H1 (cell line): ENCODE measurements around the gene HIGD2B. TPM values are rescaled to one million over a fixed set of nuclear protein-coding genes. Genes with fewer than 3 reads are reported as not detected.

Source experiments
- CTCF ChIA-PET: fragments of 300-600 bp; sonication (Branson Sonifier 250); formaldehyde crosslinking; loops from one replicate; lab custom pipeline; 2021; ENCODE audit not compliant: partially characterized antibody; lab: Charles Lee
- POLR2A ChIA-PET: fragments of 300-600 bp; sonication (Branson Sonifier 250); formaldehyde crosslinking; loops from one replicate; lab custom pipeline; 2021; ENCODE audit warnings: inconsistent platforms; ENCODE audit not compliant: partially characterized antibody; lab: Charles Lee
- DNase-seq, 2 experiments: peaks; one replicate each; pipeline versions ENCODE4 v3.0.0 to v3.0.0-alpha.2; 2010 to 2022; ENCODE audit warnings: low spot score in 2 of 2, low read depth in 1 of 2, mixed read lengths in 1 of 2
- FAIRE-seq: peaks from 2 replicates; lab custom pipeline; 2011; peaks lifted over from hg19 to GRCh38; lab: Jason Lieb, UNC
- H2AFZ ChIP-seq: 2 replicates; pipeline ENCODE4 v1.8.1; 2012; ENCODE audit warnings: low read length, inconsistent platforms
- H2AK5ac ChIP-seq: 2 replicates; pipeline ENCODE4 v1.6.1; 2013; ENCODE audit warnings: low read depth, low read length
- H2BK120ac ChIP-seq: replicated peaks from 2 replicates; pipeline ENCODE3; 2013; ENCODE audit warnings: low read depth, low read length, inconsistent platforms
- H2BK12ac ChIP-seq: 2 replicates; pipeline ENCODE4 v1.6.1; 2013; ENCODE audit warnings: low read depth, low read length
- H2BK15ac ChIP-seq: 2 replicates; pipeline ENCODE4 v1.6.1; 2013; ENCODE audit warnings: low read length
- H2BK20ac ChIP-seq: 2 replicates; pipeline ENCODE4 v1.6.1; 2013; ENCODE audit warnings: low read length
- H2BK5ac ChIP-seq: 2 replicates; pipeline ENCODE4 v1.6.1; 2013; ENCODE audit warnings: low read depth, low read length
- H3K14ac ChIP-seq: 2 replicates; pipeline ENCODE4 v1.6.1; 2013; ENCODE audit warnings: inconsistent platforms; ENCODE audit not compliant: insufficient read length
- H3K18ac ChIP-seq: 2 replicates; pipeline ENCODE4 v1.6.1; 2013; ENCODE audit warnings: low read length; ENCODE audit errors: extremely low read depth
- H3K23ac ChIP-seq: 2 replicates; pipeline ENCODE4 v1.6.1; 2013; ENCODE audit warnings: inconsistent platforms; ENCODE audit not compliant: insufficient read length
- H3K23me2 ChIP-seq: 2 replicates; pipeline ENCODE4 v1.6.1; 2013; ENCODE audit warnings: low read depth, low read length
- H3K27ac ChIP-seq: 2 replicates; pipeline ENCODE4 v1.6.1; 2011; ENCODE audit warnings: low read depth, low read length, inconsistent platforms
- H3K27me3 ChIP-seq, 4 experiments: replicated peaks in 1 of 4; 1 replicate in 1 of 4; 2 replicates in 3 of 4; pipeline versions ENCODE4 v1.6.1 to v1.8.1; 2011 to 2013; ENCODE audit warnings: low read length in 3 of 4, mild to moderate bottlenecking in 3 of 4, inconsistent platforms in 2 of 4, mixed read lengths in 2 of 4, moderate library complexity in 1 of 4; ENCODE audit not compliant: control insufficient read depth in 3 of 4, insufficient read depth in 3 of 4; ENCODE audit errors: extremely low read depth in 1 of 4
- H3K36me3 ChIP-seq, 4 experiments: 2 replicates each; pipeline versions ENCODE4 v1.6.1 to v1.8.1; 2011 to 2013; ENCODE audit warnings: mild to moderate bottlenecking in 4 of 4, low read length in 3 of 4, moderate library complexity in 2 of 4, control low read depth in 1 of 4, inconsistent platforms in 1 of 4; ENCODE audit not compliant: insufficient read depth in 4 of 4, control insufficient read depth in 2 of 4
- H3K4ac ChIP-seq: replicated peaks from 2 replicates; pipeline ENCODE3; 2013; ENCODE audit warnings: low read length, low read depth, mixed read lengths, inconsistent platforms; ENCODE audit not compliant: insufficient read length
- H3K4me1 ChIP-seq, 4 experiments: replicated peaks in 1 of 4; 1 replicate in 1 of 4; 2 replicates in 3 of 4; pipeline versions ENCODE4 v1.6.1 to v1.8.1; 2011 to 2013; ENCODE audit warnings: low read length in 3 of 4, inconsistent platforms in 2 of 4, mixed read lengths in 1 of 4; ENCODE audit not compliant: insufficient read depth in 4 of 4, control insufficient read depth in 3 of 4
- H3K4me2 ChIP-seq, 2 experiments: 2 replicates each; pipeline versions ENCODE4 v1.6.1 to v1.8.1; 2011 to 2013; ENCODE audit warnings: low read depth in 2 of 2, low read length in 2 of 2, control low read depth in 1 of 2, inconsistent platforms in 1 of 2, mild to moderate bottlenecking in 1 of 2; ENCODE audit not compliant: insufficient read depth in 1 of 2
- H3K4me3 ChIP-seq, 4 experiments: fragments of 200-600, 300-600 bp in 1 of 4; sonication (generic), shearing (Covaris generic), sonication (Bioruptor Twin) in 1 of 4; 2 replicates each; pipeline versions ENCODE4 v1.5.1 to v1.8.1; 2011 to 2016; ENCODE audit warnings: low read length in 4 of 4, low read depth in 3 of 4, control low read depth in 2 of 4, inconsistent platforms in 2 of 4, mild to moderate bottlenecking in 2 of 4, mixed read lengths in 1 of 4, moderate library complexity in 1 of 4; ENCODE audit not compliant: insufficient read depth in 2 of 4; ENCODE audit errors: extremely low read depth in 1 of 4
- H3K56ac ChIP-seq: replicated peaks from 2 replicates; pipeline ENCODE3; 2013; ENCODE audit warnings: low read depth, mild to moderate bottlenecking, mixed read lengths, low read length, inconsistent platforms; ENCODE audit not compliant: insufficient read length
- H3K79me1 ChIP-seq: 2 replicates; pipeline ENCODE4 v1.6.1; 2013; ENCODE audit warnings: low read depth, low read length, control low read depth
- H3K79me2 ChIP-seq, 2 experiments: 2 replicates each; pipeline versions ENCODE4 v1.6.1 to v1.8.1; 2012 to 2013; ENCODE audit warnings: low read length in 2 of 2, mild to moderate bottlenecking in 2 of 2, inconsistent platforms in 1 of 2; ENCODE audit not compliant: insufficient read depth in 2 of 2, control insufficient read depth in 1 of 2
- H3K9ac ChIP-seq, 4 experiments: replicated peaks in 1 of 4; 1 replicate in 1 of 4; 2 replicates in 3 of 4; pipeline versions ENCODE4 v1.6.1 to v1.8.1; 2011 to 2013; ENCODE audit warnings: low read depth in 3 of 4, low read length in 3 of 4, control low read depth in 2 of 4, mild to moderate bottlenecking in 2 of 4, moderate library complexity in 2 of 4, inconsistent platforms in 1 of 4; ENCODE audit errors: extremely low read depth in 1 of 4
- H3K9me3 ChIP-seq, 2 experiments: 2 replicates each; pipeline versions ENCODE4 v1.6.1 to v1.8.1; 2012 to 2013; ENCODE audit warnings: mild to moderate bottlenecking in 2 of 2, moderate library complexity in 2 of 2, control low read depth in 1 of 2, inconsistent platforms in 1 of 2, low read depth in 1 of 2, low read length in 1 of 2, mixed read lengths in 1 of 2; ENCODE audit not compliant: insufficient read depth in 2 of 2
- H4K20me1 ChIP-seq, 2 experiments: replicated peaks in 1 of 2; 2 replicates each; pipeline versions ENCODE3 to v1.8.1; 2011 to 2013; ENCODE audit warnings: inconsistent platforms in 2 of 2, low read length in 2 of 2, mild to moderate bottlenecking in 1 of 2; ENCODE audit not compliant: insufficient read depth in 2 of 2, control insufficient read depth in 1 of 2
- H4K5ac ChIP-seq: 2 replicates; pipeline ENCODE4 v1.6.1; 2013; ENCODE audit warnings: low read length, low read depth, mixed read lengths, inconsistent platforms; ENCODE audit not compliant: insufficient read length
- H4K8ac ChIP-seq: 2 replicates; pipeline ENCODE4 v1.8.0; 2013; ENCODE audit warnings: mild to moderate bottlenecking, moderate library complexity, low read length, inconsistent platforms; ENCODE audit not compliant: insufficient read depth; ENCODE audit errors: extremely low read depth
- H4K91ac ChIP-seq: replicated peaks from 2 replicates; pipeline ENCODE3; 2013; ENCODE audit warnings: low read length, mixed read lengths, inconsistent platforms; ENCODE audit not compliant: insufficient read length
- BRCA1 ChIP-seq: IDR thresholded peaks from 2 replicates; pipeline ENCODE4 v1.6.1; 2012; ENCODE audit warnings: low read depth, low read length, improper control_type of control experiment
- KDM5A ChIP-seq: fragments of 200-600 bp; IDR thresholded peaks from 2 replicates; pipeline ENCODE4 v1.7.1; 2012; ENCODE audit warnings: mild to moderate bottlenecking, low read length, inconsistent platforms, mixed read lengths
- SP2 ChIP-seq: IDR thresholded peaks from 2 replicates; pipeline ENCODE4 v1.6.1; 2012; ENCODE audit warnings: mild to moderate bottlenecking, low read length, inconsistent platforms
- TAF1 ChIP-seq: IDR thresholded peaks from 2 replicates; pipeline ENCODE4 v1.6.1; 2011; ENCODE audit warnings: mild to moderate bottlenecking, low read depth, low read length
- TEAD4 ChIP-seq: IDR thresholded peaks from 2 replicates; pipeline ENCODE4 v1.6.1; 2012; ENCODE audit warnings: low read depth, low read length, inconsistent platforms, mixed read lengths
- WGBS, 2 experiments: shearing (Covaris generic) in 1 of 2; methylation state at CpG; one replicate each; pipeline versions ENCODE4 v1.1.6 to v1.1.7; 2013 to 2015; ENCODE audit warnings: low lambda C conversion rate in 2 of 2, mixed read lengths in 2 of 2, inconsistent platforms in 1 of 2, low coverage in 1 of 2, missing lambda C conversion rate in 1 of 2; ENCODE audit not compliant: insufficient replicate concordance in 2 of 2, insufficient coverage in 1 of 2, insufficient read length in 1 of 2; ENCODE audit errors: extremely low coverage in 1 of 2, missing lambda C conversion rate in 1 of 2; 5-methylcytosine and 5-hydroxymethylcytosine counted together
- polyA plus RNA-seq, 7 experiments: library from polyadenylated mRNA; depleted of rRNA in 3 of 7; stranded (reverse) in 5 of 7; unstranded in 2 of 7; fragments of >200 nt in 5 of 7; fragments of 200-250 nt in 2 of 7; gene quantifications; 1 replicate in 5 of 7; 2 replicates in 1 of 7; 4 replicates in 1 of 7; pipeline versions ENCODE4 v1.2.1 to v1.2.3, GENCODE V29; 2011 to 2013; ENCODE audit warnings: missing spikeins in 2 of 7, mixed read lengths in 2 of 7
- total RNA-seq: library from RNA; stranded (reverse); fragmentation: NEBNext Ultra II Directional; extraction: Animal tissue kit (Norgen Biotek cat#: 25700); gene quantifications from 2 replicates; pipeline ENCODE4 v1.2.1, GENCODE V29; 2021
- TF ChIP-seq, protein P1 (sequence below), 3 experiments: IDR thresholded peaks; 1 replicate in 2 of 3; 2 replicates in 1 of 3; pipeline versions ENCODE4 v1.5.1 to v1.6.1; 2011; ENCODE audit warnings: low read length in 3 of 3, mild to moderate bottlenecking in 3 of 3, inconsistent platforms in 2 of 3, low read depth in 1 of 3, moderate library complexity in 1 of 3; ENCODE audit not compliant: insufficient read depth in 1 of 3; ENCODE audit errors: control extremely low read depth in 1 of 3
- TF ChIP-seq, protein P2 (sequence below): IDR thresholded peaks from 2 replicates; pipeline ENCODE4 v1.6.1; 2011; ENCODE audit warnings: low read depth, mild to moderate bottlenecking, low read length; ENCODE audit not compliant: insufficient read depth

Gene HIGD2B
- total and polyA plus RNA-seq, 2 of the 8 experiments (the other 6 are each of a cell fraction or from before 2014, with no cell fraction given) = not detected

DNA sequence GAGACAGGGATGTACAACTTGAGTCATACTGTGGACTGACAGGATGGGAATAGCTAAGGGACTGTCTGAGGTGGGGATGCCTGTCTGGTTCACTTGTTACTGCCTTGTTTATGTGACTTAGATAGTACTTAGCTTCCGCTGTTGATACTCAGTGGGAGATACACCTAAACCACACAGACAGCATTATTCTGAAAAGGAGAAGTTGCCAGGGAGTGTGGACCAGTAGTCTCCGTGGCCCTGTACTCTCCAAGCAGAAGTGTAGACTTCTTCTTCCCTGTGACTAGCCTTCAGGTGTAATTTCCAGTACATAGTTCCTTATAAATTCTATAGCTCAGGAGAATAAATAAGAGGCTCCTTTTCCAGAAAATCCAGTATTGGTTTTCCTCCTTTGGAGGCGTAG, 5.1 kb downstream of the HIGD2B start:
- Histone ChIP-seq H3K27ac (no peak overlapping the region), H3K18ac (no peak overlapping the region), H3K9ac (no peak overlapping the region), H2AK5ac (no peak overlapping the region), H3K27me3 (no peaks in the 10 kb centered on the region), H3K4ac (no peak overlapping the region), H2BK12ac (no peak overlapping the region), H4K8ac (no peak overlapping the region), H2BK15ac (no peak overlapping the region), H2BK120ac (no peak overlapping the region), H3K56ac (no peak overlapping the region), H4K91ac (no peak overlapping the region), H4K20me1 (no peaks in the 10 kb centered on the region), H3K79me2 (no peaks in the 10 kb centered on the region), H2BK5ac (no peak overlapping the region), H3K14ac (no peak overlapping the region), H4K5ac (no peak overlapping the region), H3K4me3 (no peak overlapping the region), H3K9me3 (no peaks in the 10 kb centered on the region), H2AFZ (no peak overlapping the region), H3K4me2 (no peak overlapping the region), H3K79me1 (no peaks in the 10 kb centered on the region), H3K4me1 (0 out of 7 replicates have a peak, but pooled peaks cover 0 to 2% (median 0%) of the 10 kb centered on the region in 4 experiments), H3K23ac (no peak overlapping the region), H3K23me2 (no peaks in the 10 kb centered on the region), H2BK20ac (no peak overlapping the region), H3K36me3 (no peaks in the 10 kb centered on the region)
- TF ChIP-seq, protein P1, sequence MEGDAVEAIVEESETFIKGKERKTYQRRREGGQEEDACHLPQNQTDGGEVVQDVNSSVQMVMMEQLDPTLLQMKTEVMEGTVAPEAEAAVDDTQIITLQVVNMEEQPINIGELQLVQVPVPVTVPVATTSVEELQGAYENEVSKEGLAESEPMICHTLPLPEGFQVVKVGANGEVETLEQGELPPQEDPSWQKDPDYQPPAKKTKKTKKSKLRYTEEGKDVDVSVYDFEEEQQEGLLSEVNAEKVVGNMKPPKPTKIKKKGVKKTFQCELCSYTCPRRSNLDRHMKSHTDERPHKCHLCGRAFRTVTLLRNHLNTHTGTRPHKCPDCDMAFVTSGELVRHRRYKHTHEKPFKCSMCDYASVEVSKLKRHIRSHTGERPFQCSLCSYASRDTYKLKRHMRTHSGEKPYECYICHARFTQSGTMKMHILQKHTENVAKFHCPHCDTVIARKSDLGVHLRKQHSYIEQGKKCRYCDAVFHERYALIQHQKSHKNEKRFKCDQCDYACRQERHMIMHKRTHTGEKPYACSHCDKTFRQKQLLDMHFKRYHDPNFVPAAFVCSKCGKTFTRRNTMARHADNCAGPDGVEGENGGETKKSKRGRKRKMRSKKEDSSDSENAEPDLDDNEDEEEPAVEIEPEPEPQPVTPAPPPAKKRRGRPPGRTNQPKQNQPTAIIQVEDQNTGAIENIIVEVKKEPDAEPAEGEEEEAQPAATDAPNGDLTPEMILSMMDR (IDR thresholded peaks at IDR 0.05; ENCODE audit: control extremely low read depth in 1 of 3, insufficient read depth in 1 of 3, low read depth in 1 of 3, low read length in 3 of 3) = no peak
- TF ChIP-seq KDM5A (no peak), TAF1 (no peak), SP2 (no peak), TEAD4 (no peak), BRCA1 (no peak)
- TF ChIP-seq, protein P2, sequence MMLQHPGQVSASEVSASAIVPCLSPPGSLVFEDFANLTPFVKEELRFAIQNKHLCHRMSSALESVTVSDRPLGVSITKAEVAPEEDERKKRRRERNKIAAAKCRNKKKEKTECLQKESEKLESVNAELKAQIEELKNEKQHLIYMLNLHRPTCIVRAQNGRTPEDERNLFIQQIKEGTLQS = no peak
- 54% methylated on average over 3 of the region's 3 CpGs; no CpG with 5 or more reads in 1 of the 2 experiments for WGBS, 2 experiments
- no peak for DNase-seq
- POLR2A ChIA-PET = interaction anchor here (0.6 kb wide), 2 partner anchors 388 to 1830 kb away, joined by 3 read pairs; no protein-coding TSS in a partner anchor
- CTCF ChIA-PET = interaction anchor here (0.6 to 2.4 kb wide), 10 partner anchors 10 to 749 kb away, joined by 3 to 19 read pairs (median 3); no protein-coding TSS in a partner anchor
- FAIRE-seq = no peak
